KOPT-K1 (cell line): ENCODE data around the gene ERC2.

Experiments
- H3K27ac ChIP-seq: fragments of 200-600 bp; sonication (generic); 2 replicates; pipeline ENCODE4 v1.5.1; 2016; ENCODE audit warnings: antibody characterized with exemption, mild to moderate bottlenecking, low read depth, low read length; ENCODE audit not compliant: poor library complexity, severe bottlenecking
- H3K36me3 ChIP-seq: fragments of 200-600 bp; sonication (generic); 2 replicates; pipeline ENCODE4 v1.5.1; 2017; ENCODE audit warnings: antibody characterized with exemption, mild to moderate bottlenecking, low read length, moderate library complexity; ENCODE audit not compliant: insufficient read depth
- H3K9me3 ChIP-seq: fragments of 200-600 bp; sonication (generic); 2 replicates; pipeline ENCODE4 v1.5.1; 2017; ENCODE audit warnings: antibody characterized with exemption, low read length, mild to moderate bottlenecking; ENCODE audit not compliant: insufficient read depth, poor library complexity, severe bottlenecking

The ERC2 gene

GRCh38 chr3:55801676-55802075 is 666.6 kb downstream of the ERC2 start:
- Histone ChIP-seq H3K36me3 (no peaks in the 10 kb centered on the region), H3K9me3 (no peaks in the 10 kb centered on the region), H3K27ac (no peak overlapping the region)

GRCh38 chr3:55801068-55801467 is 667.2 kb downstream of the ERC2 start:
- H3K27ac ChIP-seq, result no peak overlapping the region
- H3K9me3 ChIP-seq, result no peaks in the 10 kb centered on the region
- H3K36me3 ChIP-seq, result no peaks in the 10 kb centered on the region

- no peaks in the 10 kb centered on the region for H3K9me3 ChIP-seq
- no peaks in the 10 kb centered on the region for H3K36me3 ChIP-seq
- H3K27ac ChIP-seq, result no peak overlapping the region
These were observed 670.5 kb downstream of the ERC2 start for GRCh38 chr3:55797775-55798174.

- H3K27ac ChIP-seq, result no peak overlapping the region
- no peaks in the 10 kb centered on the region for H3K36me3 ChIP-seq
- H3K9me3 ChIP-seq, result no peaks in the 10 kb centered on the region
These were observed 671.2 kb downstream of the ERC2 start for GRCh38 chr3:55797084-55797483.

- H3K36me3 ChIP-seq, result no peaks in the 10 kb centered on the region
- H3K9me3 ChIP-seq, result no peaks in the 10 kb centered on the region
- no peak overlapping the region for H3K27ac ChIP-seq
These were observed 671.7 kb downstream of the ERC2 start for GRCh38 chr3:55796533-55796932.

- Histone ChIP-seq H3K9me3 (no peaks in the 10 kb centered on the region), H3K27ac (no peak overlapping the region), H3K36me3 (no peaks in the 10 kb centered on the region)
These were observed 672.5 kb downstream of the ERC2 start for GRCh38 chr3:55795746-55796145.

GRCh38 chr3:55795296-55795695 is 673.0 kb downstream of the ERC2 start:
- no peak overlapping the region for H3K27ac ChIP-seq
- no peaks in the 10 kb centered on the region for H3K36me3 ChIP-seq
- H3K9me3 ChIP-seq, result no peaks in the 10 kb centered on the region

GRCh38 chr3:55792742-55793141 is 675.5 kb downstream of the ERC2 start:
- H3K36me3 ChIP-seq, result no peaks in the 10 kb centered on the region
- H3K9me3 ChIP-seq, result no peaks in the 10 kb centered on the region
- H3K27ac ChIP-seq, result no peak overlapping the region

- Histone ChIP-seq H3K36me3 (no peaks in the 10 kb centered on the region), H3K27ac (no peak overlapping the region), H3K9me3 (no peaks in the 10 kb centered on the region)
These were observed 676.3 kb downstream of the ERC2 start for GRCh38 chr3:55792009-55792408.

- no peaks in the 10 kb centered on the region for H3K36me3 ChIP-seq
- no peaks in the 10 kb centered on the region for H3K9me3 ChIP-seq
- no peak overlapping the region for H3K27ac ChIP-seq
These were observed 677.5 kb downstream of the ERC2 start for GRCh38 chr3:55790596-55791350.

- Histone ChIP-seq H3K36me3 (no peaks in the 10 kb centered on the region), H3K27ac (no peak overlapping the region), H3K9me3 (no peaks in the 10 kb centered on the region)
These were observed 678.8 kb downstream of the ERC2 start for GRCh38 chr3:55789516-55789915.

GRCh38 chr3:55782807-55783206 is 685.5 kb downstream of the ERC2 start:
- Histone ChIP-seq H3K27ac (no peak overlapping the region), H3K9me3 (no peaks in the 10 kb centered on the region), H3K36me3 (no peaks in the 10 kb centered on the region)

- H3K27ac ChIP-seq, result no peak overlapping the region
- H3K36me3 ChIP-seq, result no peaks in the 10 kb centered on the region
- no peaks in the 10 kb centered on the region for H3K9me3 ChIP-seq
These were observed 685.9 kb downstream of the ERC2 start for GRCh38 chr3:55782351-55782750.

- Histone ChIP-seq H3K9me3 (no peaks in the 10 kb centered on the region), H3K27ac (no peak overlapping the region), H3K36me3 (no peaks in the 10 kb centered on the region)
These were observed 687.4 kb downstream of the ERC2 start for GRCh38 chr3:55780913-55781312.

GRCh38 chr3:55779543-55779942 is 688.7 kb downstream of the ERC2 start:
- no peaks in the 10 kb centered on the region for H3K9me3 ChIP-seq
- H3K36me3 ChIP-seq, result no peaks in the 10 kb centered on the region
- H3K27ac ChIP-seq, result no peak overlapping the region

- H3K36me3 ChIP-seq, result no peaks in the 10 kb centered on the region
- no peak overlapping the region for H3K27ac ChIP-seq
- H3K9me3 ChIP-seq, result no peaks in the 10 kb centered on the region
These were observed 692.7 kb downstream of the ERC2 start for GRCh38 chr3:55775366-55776154.
